Activated CD4-positive, alpha-beta T cell treated with anti-CD3 and anti-CD28 coated beads for 24 hours (primary cell): ENCODE data around the gene PATE1.
"Not testable (repeated sequence)": the region's sequence is repeated elsewhere in the genome, so short reads cannot be mapped to it uniquely, and the experiment has no call there.

Experiments
- DNase-seq, 2 donors: peaks; one replicate each; pipeline ENCODE4 v3.0.0-alpha.2; 2020; ENCODE audit warnings: low read depth in 2 of 2

The PATE1 gene

GRCh38 chr11:125745979-125746378 is at the start of gene PATE1:
Gene PATE1 (plus strand): TSS chr11:125746279. CDS start chr11:125746305, 26 bp downstream.
- no peak for DNase-seq

- DNase-seq: no peak
These were observed 45.0 kb upstream of the PATE1 start for GRCh38 chr11:125701018-125701610.

GRCh38 chr11:125701858-125702621 is 44.0 kb upstream of the PATE1 start:
- DNase-seq: no peak

GRCh38 chr11:125704686-125705085 is 41.4 kb upstream of the PATE1 start:
- not testable (repeated sequence) for DNase-seq

GRCh38 chr11:125720781-125721180 is 25.3 kb upstream of the PATE1 start:
- no peak for DNase-seq

- no peak for DNase-seq
These were observed 22.0 kb upstream of the PATE1 start for GRCh38 chr11:125724125-125724524.

GRCh38 chr11:125728969-125729368 is 17.1 kb upstream of the PATE1 start:
- DNase-seq: no peak

GRCh38 chr11:125740617-125741016 is 5.5 kb upstream of the PATE1 start:
- DNase-seq: no peak

- DNase-seq: no peak
These were observed 2.4 kb upstream of the PATE1 start for GRCh38 chr11:125743681-125744080.

- DNase-seq: no peak
These were observed 4.5 kb downstream of the PATE1 start for GRCh38 chr11:125750629-125751028.

- no peak for DNase-seq
These were observed 10.0 kb downstream of the PATE1 start for GRCh38 chr11:125756050-125756449.

GRCh38 chr11:125762445-125762844 is 16.4 kb downstream of the PATE1 start:
- no peak for DNase-seq

GRCh38 chr11:125763483-125763882 is 17.4 kb downstream of the PATE1 start:
- DNase-seq: no peak

GRCh38 chr11:125766251-125766650 is 20.2 kb downstream of the PATE1 start:
- no peak for DNase-seq

GRCh38 chr11:125768336-125769046 is 22.4 kb downstream of the PATE1 start:
- DNase-seq: no peak

- DNase-seq: no peak
These were observed 24.5 kb downstream of the PATE1 start for GRCh38 chr11:125770583-125770982.

- no peak for DNase-seq
These were observed 26.9 kb downstream of the PATE1 start for GRCh38 chr11:125772834-125773505.

GRCh38 chr11:125773516-125773915 is 27.4 kb downstream of the PATE1 start:
- DNase-seq: no peak

- DNase-seq: no peak
These were observed 31.2 kb downstream of the PATE1 start for GRCh38 chr11:125777309-125777708.

GRCh38 chr11:125778728-125779127 is 32.6 kb downstream of the PATE1 start, which contains the start of gene PATE2:
Gene PATE2 (minus strand): TSS chr11:125778828. CDS start chr11:125778773, 55 bp downstream.
- DNase-seq: no peak

GRCh38 chr11:125784678-125785077 is 38.6 kb downstream of the PATE1 start:
- DNase-seq: no peak

GRCh38 chr11:125787827-125788226 is 41.7 kb downstream of the PATE1 start, which contains the start of gene PATE3:
Gene PATE3 (plus strand): TSS chr11:125788127. CDS start chr11:125788152, 25 bp downstream.
- no peak for DNase-seq
